GM12875 (cell line): ENCODE results near the gene ZNF488.

Experiments
- H3K4me3 ChIP-seq: one replicate; pipeline ENCODE4 v1.5.1; 2011; ENCODE audit warnings: low read depth, low read length, control low read depth
- CTCF ChIP-seq: IDR thresholded peaks from 2 replicates; pipeline ENCODE4 v1.5.1; 2011; ENCODE audit warnings: low read depth, mild to moderate bottlenecking, control low read depth, inconsistent platforms, low read length, moderate library complexity, borderline replicate concordance; ENCODE audit not compliant: insufficient read depth

ZNF488 gene

GRCh38 chr10:47357911-47358310 lies 26.2 kb downstream of the ZNF488 start:
- TF ChIP-seq CTCF: no peak

GRCh38 chr10:47357131-47357582 lies 26.9 kb downstream of the ZNF488 start:
- TF ChIP-seq CTCF: no peak
- no peak overlapping the region for H3K4me3 ChIP-seq

More at GRCh38 chr10:47357911-47358310, 26.2 kb downstream of the ZNF488 start:
- H3K4me3 ChIP-seq: no peak overlapping the region

GRCh38 chr10:47356708-47357107 lies 27.4 kb downstream of the ZNF488 start:
- TF ChIP-seq CTCF: no peak
- no peak overlapping the region for H3K4me3 ChIP-seq

GRCh38 chr10:47354900-47355299 lies 29.2 kb downstream of the ZNF488 start:
- H3K4me3 ChIP-seq: no peak overlapping the region
- TF ChIP-seq CTCF: no peak

GRCh38 chr10:47354165-47354564 lies 29.9 kb downstream of the ZNF488 start:
- TF ChIP-seq CTCF: no peak
- H3K4me3 ChIP-seq: no peak overlapping the region

GRCh38 chr10:47353351-47353750 lies 30.7 kb downstream of the ZNF488 start:
- no peak for TF ChIP-seq CTCF

GRCh38 chr10:47351899-47352815 lies 31.9 kb downstream of the ZNF488 start:
- H3K4me3 ChIP-seq: no peak overlapping the region
- no peak for TF ChIP-seq CTCF

More at GRCh38 chr10:47353351-47353750, 30.7 kb downstream of the ZNF488 start:
- H3K4me3 ChIP-seq: no peak overlapping the region
